HG03575 (cell line): ENCODE measurements around the gene CAPS.

ENCODE experiments used
- ATAC-seq: cut with Tn5 transposase; IDR thresholded peaks from one replicate; pipeline ENCODE4 v1.9.1; 2021; ENCODE audit not compliant: unreplicated experiment, insufficient number of reproducible peaks, low FRiP score; ENCODE audit errors: extremely low read depth

CAPS gene

DNA sequence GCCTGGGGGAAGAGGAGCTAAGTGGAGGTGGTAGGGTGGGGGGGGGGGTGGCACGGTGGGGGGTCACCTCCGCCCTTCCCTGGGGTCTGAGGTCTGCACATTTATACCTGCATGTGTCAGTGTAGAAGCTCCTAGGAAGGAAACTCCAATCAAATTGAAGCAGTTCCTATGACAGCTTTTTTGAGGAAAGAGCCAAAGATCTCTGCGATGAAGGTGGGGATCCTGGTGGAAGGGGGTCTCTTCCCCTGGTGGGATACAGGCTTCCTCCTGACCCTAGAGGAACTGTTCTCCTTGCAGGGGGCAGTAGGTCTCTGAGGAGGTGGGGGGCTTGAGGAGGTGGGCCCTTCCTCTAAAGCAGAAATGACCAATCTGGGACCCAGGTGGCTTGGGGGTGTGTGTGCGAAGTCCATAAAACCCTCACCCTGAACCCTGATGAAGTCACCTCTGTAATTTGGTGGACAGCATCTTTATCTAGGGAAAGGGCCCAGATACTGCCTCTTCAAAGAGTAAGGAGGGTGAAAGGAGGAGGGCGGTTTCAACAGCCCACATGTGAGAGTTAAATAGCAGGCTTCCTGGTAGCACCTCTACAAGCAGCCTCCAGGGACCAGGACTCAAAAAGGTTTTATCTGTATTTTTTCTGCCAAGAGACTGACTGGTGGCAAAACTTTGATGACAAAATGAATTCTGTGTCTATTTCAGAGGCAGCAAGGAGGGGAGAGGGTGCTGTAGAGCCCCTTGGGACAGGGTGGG is 50.9 kb downstream of the CAPS start:
- ATAC-seq, result no peak
